GM19099 (cell line): ENCODE data around the gene IKZF5.

ENCODE experiments used
- POLR2A ChIP-seq: IDR thresholded peaks from 3 replicates; pipeline ENCODE4 v1.6.1; 2011; ENCODE audit warnings: low read depth; ENCODE audit not compliant: insufficient read length; ENCODE audit errors: extremely low read depth

Gene IKZF5

DNA sequence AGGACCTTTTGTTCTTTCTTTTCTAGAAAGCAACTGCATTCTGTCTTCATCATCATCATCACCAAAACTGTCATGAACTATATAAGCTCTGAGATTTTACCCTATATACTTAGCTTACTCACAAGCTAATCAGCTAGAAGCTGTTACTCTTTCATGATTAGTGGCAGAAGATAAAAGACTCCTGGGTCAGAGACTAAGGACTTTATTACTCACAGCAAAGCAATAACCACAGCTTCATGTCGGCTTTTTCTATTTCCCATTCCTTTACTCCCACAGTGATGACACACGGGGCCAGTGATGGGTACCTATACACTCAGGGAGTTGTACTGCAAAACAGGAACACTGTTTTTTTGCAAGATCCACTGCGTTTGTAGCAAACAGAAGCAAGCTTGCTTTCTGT, 46.2 kb downstream of the IKZF5 start:
- no peak for TF ChIP-seq POLR2A

DNA sequence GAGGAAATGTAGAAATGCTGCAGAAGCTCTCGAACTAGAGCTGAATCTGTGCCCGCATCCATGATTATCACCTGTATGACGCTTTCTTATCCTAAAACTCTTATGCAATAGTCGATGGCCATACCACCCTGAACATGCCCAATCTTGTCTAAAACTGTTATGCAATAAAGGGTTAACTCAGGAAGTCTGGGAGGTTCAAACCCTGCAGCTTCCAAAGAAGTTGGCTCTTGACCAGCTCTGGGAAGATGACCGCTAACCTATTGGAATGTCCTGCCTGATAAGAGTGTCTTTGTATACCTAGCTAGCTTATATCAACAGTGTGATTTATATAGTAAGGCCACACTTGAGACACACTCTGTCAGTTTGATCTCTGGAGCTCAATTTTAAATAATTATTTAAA, 51.1 kb downstream of the IKZF5 start:
- no peak for TF ChIP-seq POLR2A

DNA sequence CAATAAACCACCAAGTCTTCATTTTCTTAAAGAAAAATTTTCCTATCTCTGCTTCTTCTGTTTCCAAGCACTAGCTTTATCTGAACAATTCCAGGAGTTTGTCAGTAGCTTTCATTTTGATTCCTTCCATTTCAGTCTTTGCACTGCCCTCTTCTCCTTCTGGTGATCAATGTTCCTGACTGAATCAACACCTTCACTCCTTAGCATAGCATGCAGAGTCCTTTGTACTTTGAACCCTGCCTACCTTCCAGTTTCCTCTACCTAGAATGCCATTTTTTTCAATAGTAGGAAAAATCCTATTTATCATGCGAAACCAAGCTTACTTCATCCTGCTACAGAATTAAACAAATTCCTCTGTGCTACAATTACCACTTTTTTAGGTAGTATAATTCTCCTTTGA, 52.7 kb downstream of the IKZF5 start:
- TF ChIP-seq POLR2A = no peak

DNA sequence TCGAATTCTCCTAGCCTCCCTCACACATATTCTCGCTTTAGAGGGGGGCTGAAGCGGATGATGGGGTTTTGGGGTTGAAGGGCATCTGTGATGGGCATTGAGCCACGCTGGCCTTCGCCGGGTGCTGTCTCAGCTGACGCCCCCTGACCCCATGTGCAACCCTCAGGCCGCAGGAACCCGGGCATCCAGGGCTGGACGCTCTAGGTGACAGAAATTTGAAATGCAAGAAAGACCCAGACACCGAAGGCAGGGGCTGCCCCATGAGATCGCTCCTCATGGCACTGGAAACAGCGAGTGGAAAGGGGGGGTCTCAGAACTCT, 53.9 kb downstream of the IKZF5 start:
- no peak for TF ChIP-seq POLR2A

DNA sequence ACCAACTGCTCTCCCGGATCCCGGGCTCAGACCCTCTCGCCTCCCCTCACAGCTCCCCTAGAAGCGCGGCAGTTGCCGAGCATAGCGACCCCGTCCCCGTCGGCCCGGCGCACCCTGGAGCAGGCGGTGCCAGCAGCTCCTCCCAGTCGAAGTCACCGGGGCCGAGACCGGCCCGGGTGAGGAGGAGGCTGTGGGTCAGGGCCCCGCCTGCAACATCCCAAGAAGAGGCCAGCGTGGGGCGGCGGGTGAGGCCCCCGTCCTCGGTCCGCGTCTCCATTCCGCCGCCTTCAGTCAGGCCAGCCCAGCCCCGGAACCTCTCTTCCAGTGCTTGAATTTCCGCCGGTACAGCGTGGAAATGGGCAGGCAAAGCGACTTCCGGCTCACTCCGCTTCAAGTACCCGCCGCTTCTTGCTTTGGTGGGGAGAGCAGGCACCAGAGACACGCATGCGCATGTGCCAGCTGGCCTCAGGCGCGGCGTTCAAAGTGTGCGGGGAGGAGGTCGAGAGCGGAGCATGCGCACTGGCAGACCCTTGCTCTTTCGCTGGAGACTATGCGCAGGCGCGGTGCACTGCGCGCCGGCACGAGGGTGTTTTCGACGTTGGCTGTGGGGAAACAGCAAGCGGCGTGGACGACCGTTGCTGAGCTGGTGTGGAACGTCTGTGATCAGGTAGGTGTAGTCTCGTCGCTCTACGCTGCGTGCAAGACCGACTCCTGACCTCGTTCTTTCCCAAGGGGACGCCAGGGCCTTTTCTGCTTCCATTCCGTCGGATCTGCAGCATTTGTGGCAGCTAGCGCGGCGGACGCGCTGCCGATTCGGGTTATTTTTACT, 54.5 kb downstream of the IKZF5 start, which contains the start of gene C10orf88:
C10orf88 (minus strand) TSS at position 326 of the 829 bp plus-strand sequence; CDS start at position 277, 49 bp downstream.
- peak; percentile 79 for TF ChIP-seq POLR2A

DNA sequence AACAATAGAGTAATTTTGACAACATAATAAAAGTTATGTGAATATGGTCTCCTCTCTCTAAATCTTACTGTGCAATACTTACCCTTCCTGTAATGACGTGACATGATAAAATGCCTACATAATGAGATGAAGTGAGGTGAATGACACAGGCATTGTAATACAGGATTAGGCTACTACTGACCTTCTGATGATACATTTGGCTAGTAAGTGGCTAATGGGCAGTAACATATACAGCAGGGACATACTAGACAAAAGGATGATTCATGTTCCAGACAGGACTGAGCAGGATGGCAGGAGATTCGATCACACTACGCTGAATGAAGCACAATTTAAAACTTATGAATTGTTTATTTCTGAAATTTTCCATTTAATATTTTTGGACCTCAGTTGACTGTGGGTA, 59.3 kb downstream of the IKZF5 start:
- no peak for TF ChIP-seq POLR2A
